RPMI8226 (cell line): Measurements from ENCODE around the gene ZCCHC14.
A peak's percentile ranks its signal among the peaks of the same experiment; 100 is the strongest.
"Not testable (repeated sequence)": the region's sequence is repeated elsewhere in the genome, so short reads cannot be mapped to it uniquely, and the experiment has no call there.

ENCODE experiments used
- DNase-seq: peaks from one replicate; pipeline ENCODE4 v3.0.0-alpha.2; 2015

The ZCCHC14 gene

DNA sequence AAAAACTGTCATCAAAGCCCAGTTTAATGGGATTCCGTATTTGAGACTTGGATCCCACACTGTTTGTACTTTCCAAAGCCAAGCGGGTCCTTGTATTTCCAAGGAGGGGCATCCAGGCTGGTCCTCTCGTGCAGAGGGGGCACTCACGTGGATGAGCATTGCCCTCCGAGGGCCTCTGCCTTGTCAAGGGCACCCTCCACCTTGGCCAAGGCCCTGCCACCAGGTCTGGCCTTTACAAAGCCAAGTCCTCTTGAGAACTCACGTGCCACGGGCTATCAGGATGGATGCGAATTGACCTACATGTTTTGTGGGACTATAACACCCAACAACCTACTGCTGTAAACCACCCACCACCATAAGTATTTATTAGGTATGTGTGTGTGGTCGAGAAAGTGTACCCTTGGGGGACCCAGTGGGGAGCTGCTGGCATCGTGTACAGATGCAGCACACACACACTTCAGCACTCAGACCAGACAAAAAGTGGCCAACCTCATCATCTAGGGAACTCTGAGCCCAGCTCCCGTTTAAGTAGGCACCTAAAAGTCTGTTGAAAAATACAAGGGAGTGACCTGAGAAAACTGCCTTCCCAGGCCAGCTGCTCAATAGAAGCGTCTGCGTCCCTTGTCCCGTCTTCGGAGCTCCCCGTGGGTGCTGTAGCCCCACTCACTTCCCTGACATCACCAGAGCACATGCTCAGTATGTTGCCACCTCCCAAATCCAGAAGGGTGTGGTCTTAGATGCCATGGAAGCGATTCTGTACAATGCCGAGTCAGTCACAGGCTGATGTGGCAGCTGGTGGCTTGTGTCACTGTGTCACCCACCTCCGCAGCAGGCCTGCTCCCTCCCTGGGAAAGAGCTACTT is 87.8 kb downstream of the ZCCHC14 start:
- no peak for DNase-seq

DNA sequence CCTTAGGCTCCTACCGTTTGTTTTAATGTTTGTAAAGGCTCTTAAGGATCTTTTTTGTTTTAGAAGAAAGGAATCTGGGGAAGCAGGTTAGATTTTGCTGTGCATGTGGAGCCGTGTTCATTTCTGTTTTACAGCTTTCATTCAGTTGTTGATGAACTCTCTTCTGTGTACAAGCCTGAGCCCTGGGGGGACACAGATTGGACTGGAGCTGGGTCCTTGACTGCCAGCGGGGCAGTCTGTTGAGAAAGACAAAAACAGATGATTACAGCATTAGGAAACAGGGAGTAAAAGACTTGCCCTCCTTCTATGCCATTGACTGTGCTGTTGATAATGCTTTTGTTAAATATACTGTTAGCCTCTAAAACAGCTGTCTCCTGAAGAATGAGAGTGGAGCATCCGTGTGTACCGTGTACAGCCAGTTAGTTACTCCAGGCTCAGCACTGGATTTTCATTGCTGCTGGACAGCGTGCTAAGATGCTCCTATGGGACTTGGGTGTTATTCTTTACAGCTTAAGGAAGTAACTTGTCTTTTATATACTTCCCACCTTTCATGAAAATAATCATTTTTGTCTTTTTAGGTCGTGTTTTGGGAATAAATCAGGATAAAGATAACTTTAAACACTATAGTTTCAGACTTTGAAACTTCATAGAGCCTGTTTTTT is 97.5 kb downstream of the ZCCHC14 start:
- no peak for DNase-seq

DNA sequence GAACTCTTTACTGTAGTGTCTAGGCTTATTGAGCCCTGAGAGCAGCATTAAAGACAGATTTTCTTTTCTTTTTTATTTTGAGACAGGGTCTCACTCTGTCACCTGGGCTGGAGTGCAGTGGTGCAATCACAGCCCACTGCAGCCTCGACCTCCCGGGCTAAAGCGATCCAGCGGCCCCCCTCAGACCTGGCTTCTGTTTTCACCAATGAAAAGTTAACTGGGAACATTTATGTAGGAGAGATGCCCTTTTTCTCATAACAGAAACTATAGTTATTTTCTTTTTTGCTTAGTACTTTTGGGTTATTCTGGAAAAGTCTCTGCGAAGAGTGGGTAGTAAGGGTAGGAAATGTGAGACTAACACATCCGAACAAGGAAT is 99.2 kb downstream of the ZCCHC14 start:
- DNase-seq: no peak

DNA sequence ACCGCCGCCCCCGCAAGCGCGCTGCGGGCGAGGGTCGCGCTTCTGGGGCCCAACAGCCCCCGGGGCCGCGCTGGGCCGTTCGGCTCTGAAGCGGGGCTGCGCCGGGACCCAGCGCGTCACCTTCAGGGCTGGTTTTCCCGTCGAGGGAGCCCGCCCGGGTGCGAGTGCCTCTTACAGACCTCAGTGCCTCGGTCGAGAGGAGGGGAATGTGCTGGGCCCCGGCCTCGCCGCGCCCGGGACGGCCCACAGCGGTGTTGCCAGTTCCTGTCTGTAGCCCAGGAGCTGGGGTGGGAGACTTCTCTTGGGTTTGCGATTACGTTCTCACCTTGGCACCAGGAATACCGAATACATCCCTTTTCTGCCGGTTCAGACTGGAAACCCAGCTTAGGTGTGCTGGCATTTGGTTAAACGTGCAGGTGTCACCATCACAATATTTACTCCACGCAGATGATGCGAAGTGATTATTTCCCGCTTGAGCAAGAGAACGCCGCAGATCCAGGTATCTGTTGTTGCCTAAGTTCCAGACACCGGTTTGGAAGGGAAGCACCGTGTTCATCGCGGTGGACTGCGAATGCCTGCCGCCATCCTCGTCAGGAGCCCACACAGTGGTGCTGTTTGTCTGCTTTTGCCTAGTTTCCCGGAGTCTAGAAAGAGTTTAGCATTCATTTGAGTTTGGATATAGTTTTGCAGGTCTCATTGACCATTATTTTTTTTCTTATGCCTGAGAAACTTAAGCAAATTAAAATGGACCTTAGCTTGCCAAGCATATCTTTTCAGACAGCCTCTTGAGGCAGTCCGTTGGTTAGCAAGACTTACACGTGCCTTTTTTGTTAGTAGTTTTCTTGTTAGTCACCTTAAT is 99.8 kb downstream of the ZCCHC14 start:
- peak; percentile 40 for DNase-seq

DNA sequence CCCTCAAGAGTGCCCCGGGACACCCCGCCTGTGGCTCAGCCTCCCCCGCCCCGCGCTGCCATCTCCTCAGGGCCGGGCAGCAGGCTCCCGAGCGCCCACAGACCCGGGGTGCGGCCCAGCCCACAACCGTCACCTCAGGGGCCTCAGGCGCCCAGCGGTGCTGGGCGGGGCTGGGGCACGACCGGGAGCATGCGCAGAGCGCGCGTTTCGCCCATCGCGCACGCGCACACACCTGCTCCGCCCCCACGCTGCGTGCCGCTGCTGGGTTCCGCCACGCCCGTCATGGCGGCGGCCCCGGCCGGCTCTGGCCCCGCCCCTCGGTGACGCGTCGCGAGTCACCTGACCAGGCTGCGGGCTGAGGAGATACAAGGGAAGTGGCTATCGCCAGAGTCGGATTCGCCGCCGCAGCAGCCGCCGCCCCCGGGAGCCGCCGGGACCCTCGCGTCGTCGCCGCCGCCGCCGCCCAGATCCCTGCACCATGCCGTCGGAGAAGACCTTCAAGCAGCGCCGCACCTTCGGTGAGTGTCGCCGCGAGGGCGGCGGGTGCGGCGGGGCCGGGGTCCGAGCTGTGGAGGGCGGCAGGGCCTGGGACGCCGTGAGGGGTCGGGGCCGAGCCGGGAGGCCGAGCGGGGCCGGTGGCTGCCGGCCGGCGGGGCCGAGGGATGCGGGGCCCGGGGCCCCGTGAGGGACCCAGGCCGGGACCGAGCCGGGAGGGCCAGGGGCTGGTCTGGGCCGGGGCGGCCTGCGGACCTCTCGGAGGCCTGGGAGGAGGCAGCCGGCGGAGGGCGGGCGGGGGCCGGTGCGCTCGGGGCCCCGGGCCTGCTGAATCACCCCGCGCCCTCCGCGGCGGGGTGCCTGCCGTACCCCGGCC is 100.6 kb downstream of the ZCCHC14 start, which contains the start of gene MAP1LC3B:
TSS of gene MAP1LC3B (plus strand) at position 387 of the 871 bp plus-strand sequence. CDS start at position 479, 92 bp downstream.
- peak; percentile 93 for DNase-seq

DNA sequence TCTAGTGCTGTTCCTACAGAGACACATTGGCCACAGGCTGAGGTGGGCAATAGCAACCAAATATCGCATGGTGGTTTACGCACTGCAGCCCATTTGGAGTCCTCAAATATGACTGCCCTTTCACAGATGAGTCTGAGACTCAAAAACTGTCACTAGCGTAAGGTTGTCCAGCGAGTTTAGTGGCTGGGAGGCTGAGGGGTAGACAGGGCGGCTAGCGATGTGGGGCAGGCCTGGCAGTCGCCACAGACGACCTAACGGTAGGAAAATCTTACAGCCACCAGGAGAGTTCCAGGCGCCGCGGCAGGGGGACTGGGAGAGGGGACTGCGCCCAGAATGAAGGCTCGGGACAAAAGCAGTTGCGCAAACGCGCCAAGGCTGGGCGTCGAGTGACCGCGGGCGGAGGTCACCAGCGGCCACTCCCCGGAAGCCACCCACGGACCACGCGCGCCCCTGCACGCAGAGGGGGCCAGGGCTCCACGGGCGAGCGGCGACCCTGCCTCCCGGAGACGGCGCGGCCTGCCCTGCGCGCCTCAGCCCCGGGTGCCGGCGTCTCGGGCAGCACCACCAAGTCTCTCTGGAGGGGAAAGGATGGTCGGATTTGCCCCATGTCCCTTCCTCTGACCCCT is 101.4 kb downstream of the ZCCHC14 start:
- no peak for DNase-seq

DNA sequence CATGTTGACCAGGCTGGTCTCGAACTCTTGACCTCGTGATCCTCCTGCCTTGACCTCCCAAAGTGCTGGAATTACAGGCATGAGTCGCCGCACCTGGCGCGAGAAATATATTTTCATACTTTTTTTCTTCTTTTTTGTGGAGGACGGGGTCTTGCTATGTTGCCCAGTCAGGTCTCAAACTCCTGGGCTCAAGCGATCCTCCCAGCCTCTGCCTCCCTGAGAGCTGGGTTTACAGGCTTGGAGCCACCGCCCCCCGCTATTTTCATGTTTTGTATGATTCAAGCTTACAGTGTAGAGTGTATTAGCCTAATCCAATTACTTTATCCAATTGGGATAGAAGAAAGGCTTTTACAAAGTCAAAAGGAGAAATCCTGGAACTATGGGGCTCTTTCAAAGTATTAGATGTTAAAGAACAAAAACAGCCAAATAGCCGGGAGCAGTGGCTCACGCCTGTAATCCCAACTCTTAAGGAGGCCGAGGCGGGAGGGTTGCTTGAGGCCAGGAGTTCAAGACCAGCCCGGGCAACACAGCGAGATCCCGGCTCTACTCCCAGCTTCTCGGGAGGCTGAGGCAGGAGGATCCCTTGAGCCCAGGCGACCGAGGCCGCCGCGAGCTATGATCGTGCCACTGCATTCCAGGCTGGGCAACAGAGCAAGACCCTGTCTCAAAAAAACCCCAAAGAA is 102.0 kb downstream of the ZCCHC14 start:
- DNase-seq: no peak

DNA sequence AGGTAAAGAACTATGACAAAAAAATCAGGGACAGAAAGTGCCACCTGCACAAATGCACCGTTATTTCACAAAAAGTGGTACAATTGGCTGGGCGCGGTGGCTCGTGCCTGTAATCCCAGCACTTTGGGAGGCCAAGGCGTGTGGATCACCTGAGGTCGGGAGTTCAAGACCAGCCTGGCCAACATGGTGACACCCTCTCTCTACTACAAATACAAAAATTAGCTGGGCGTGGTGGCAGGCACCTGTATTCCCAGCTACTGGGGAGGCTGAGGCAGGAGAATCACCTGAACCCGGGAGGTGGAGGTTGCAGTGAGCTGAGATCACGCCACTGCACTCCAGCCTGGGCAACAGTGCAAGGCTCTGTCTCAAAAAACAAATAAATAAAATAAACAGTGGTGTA is 102.9 kb downstream of the ZCCHC14 start:
- not testable (repeated sequence) for DNase-seq

DNA sequence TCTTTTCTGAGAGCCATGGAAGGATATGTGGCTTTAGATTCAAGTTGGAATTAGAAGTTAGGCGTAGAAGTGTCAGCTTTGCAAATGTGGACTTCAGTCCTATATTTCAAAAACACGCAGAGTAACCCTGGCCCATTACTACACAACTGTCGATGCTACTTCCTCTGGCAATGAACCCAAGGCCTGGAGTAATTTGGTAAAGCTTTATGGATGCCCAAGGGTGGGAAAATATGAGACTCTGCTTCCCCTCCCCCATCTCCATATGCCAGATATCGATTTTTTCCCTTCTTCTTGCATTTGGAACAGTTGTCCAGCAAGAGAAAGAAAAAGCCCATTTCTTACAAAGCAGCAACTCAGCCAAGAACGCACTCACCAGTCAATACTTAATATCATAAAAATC is 103.6 kb downstream of the ZCCHC14 start:
- DNase-seq: no peak

DNA sequence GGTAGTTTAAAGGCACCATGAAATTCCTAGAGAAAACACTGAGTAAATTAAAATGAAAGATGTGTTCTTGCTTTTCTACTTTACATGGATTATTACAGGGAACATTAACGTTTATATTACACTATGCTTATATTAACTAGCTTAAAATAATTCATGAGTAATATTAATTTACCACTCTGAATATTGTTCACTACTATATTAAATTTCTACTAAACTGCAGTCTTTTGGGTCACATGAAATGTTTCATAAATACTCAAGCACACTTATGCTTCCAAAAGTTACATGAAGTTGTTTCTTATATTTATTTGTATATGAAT is 104.0 kb downstream of the ZCCHC14 start:
- no peak for DNase-seq

DNA sequence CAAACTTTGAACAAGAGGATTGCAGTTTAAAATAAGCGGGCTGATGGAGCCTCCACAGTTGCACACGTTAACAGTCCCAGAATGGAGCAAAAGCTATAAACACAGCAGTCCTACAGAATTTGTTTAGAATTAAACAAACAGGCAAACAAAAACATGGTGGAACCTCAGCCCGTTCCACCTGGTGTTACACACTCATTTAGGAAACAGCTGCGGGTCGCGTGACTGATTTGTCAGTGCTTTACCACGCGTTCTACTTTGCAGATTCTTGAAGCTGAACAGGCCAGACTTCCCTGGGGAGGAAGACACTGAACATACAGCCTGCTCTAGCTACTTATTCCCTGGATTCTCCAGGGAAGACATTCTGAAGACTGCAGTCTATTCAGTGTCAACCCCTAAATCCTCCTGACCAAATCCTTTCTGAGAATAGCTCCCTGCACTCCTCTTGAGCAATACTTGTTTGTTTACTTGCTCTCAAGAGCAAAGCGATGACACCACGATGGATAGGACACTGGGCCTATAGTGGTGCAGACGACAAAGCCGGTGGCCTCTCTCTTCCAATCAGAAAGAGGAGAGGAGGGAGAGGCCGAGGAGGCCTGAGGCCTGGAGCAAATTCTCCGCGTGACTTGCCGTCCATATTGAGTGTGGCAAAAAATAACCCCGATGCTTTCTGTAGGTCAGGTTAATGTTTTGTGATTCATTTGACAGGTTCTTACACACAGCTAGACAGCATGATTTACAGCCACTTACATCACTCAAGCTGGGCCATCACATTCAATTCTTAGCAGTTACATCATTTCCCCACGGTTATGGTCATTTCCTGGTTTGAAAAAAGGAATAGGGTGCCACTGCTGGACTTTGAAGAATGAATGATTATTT is 104.6 kb downstream of the ZCCHC14 start:
- DNase-seq: peak; percentile 83

DNA sequence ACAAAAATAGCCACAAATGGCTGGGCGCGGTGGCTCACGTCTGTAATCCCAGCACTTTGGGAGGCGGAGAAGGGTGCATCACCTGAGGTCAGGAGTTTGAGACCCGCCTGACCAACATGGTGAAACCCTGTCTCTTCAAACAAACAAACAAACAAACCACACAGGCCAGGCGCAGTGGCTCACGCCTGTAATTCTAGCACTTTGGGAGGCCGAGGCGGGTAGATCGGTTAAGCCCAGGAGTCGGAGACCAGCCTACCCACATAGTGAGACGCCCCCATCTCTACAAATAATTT is 108.0 kb downstream of the ZCCHC14 start:
- not testable (repeated sequence) for DNase-seq

DNA sequence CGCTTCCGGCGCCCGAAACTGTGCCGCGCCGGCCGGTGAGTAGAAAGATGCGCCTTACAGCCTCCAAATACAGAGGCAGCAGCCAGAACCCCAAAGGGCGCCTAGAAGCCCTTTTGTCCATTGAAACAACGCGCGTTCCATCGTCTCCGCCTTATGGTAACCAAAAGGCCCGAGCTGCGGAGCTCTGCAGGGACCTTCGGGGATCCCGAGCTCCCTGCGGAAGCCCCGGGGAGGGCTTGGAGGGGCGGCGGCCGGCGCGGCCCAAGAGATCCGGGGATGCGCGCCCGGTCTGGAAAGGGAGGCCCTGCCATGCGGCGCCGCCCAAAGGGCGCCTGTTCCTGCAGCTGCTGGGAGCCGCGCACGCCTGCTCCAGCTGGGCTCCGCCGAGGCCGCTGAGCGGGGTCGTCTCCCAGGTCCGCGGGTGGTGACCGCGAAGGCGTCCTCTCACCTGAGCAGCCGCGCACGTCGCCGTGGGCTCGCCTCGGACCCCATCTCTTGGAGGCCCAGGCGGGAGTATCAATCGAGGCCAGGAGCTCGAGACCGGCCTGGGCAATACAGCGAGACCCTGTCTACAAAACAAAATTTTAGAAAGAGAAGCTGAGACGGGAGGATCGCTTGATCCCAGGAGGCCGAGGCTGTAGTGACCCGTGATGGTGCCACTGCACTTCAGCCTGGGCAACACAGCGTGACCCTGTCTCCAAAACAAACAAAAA is 108.5 kb downstream of the ZCCHC14 start:
- peak; percentile 47 for DNase-seq

DNA sequence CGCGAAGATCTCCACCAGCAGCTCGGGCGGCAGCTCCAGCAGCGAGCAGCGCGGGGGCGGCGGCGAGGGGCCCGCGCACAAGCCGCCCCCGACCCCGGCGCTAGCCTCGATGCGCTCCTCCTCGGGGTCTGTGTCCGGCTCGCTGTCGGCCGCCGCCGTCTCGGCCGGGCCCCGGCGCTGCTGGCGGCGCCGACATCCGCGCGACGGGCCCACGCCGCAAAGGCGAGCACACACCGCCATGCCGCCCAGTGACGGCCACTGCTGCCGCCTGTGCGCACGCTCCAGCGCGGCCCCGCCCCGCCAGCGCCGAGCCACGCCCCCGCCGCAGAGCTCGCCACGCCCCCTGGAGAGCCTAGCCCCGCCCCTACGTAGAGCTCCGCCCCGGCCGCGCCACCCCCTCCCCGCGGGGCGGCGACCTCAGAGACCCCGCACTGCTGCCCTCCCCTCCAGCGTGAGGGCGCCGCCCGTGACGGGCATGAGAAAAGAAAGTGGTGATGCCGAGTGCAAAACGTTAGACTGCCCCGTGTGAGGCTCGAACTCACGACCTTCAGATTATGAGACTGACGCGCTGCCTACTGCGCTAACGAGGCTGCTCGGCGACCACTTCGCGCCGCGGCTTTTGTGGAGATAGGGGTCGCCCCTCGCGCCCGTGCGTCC is 109.2 kb downstream of the ZCCHC14 start, which contains the start of gene FBXO31:
TSS of gene FBXO31 (minus strand) at position 272 of the 657 bp plus-strand sequence. CDS start at position 240, 32 bp downstream.
- peak; percentile 88 for DNase-seq

DNA sequence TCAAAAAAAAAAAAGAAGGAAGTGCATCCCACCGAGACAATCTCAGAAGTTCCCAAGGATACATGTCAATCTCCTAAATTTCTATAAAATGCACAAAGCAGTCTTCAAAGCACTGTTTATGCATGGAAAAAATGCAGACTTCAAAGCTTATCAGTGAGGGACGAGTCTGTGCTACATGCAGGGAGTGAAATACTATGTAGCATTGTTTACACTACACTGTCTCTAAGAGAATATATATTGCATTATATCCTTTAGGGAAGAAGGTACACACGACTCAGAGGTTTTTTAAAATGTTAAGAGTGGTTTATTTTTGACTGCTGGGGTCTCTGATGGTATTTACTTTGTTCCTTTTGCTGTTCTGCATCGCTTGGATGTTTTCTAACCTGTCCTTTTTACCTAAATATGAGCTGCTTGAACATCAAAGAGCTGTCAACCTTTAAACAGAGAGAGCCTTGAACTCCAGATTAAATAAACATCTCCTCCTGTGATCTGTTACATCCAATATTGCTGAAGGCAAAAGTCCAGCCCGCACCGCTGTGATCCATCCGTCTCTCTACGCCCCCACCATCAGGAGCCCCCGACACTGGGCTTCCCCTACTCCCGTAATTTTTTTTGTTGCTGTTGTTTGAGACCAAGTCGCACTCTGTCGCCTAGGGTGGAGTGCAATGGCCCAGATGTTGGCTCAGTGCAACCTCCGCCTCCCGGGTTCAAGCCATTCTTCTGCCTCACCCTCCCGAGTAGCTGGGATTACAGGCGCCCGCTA is 110.6 kb downstream of the ZCCHC14 start:
- DNase-seq: no peak

DNA sequence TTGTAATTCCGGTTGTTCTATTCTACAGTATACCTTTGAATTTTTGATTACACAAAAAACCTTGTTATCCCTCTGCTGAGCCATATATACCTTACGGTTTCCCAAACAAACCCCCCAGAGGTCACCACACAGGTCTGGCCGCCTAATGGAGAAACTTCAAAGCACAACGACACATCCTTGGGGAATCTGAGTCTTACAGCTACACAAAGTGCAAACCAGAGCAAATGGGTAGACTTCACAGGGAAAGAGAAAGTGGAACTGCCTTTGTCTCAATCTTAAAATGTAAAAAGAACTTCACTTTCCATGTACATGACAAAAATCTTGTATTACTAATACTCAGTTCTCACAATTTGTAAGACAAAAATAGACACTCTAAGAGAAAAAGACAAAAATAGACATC is 111.9 kb downstream of the ZCCHC14 start:
- DNase-seq: no peak

DNA sequence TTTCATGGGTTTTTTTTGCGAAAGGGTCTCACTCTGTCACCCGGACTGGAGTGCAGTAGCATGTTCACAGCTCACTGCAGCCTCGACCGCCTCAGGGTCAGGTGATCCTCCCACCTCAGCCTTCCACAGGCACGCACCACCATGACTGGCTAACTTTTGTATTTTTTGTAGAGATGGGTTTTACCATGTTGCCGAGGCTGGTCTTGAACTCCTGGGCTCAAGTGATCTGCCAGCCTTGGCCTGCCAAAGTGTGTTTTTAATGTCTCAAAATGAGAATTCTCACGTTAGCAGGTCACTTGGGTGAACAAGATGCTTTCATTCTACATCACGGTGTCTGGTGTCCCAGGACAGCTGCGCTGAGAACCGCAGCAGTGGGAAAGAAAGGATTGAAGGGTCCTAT is 112.4 kb downstream of the ZCCHC14 start:
- no peak for DNase-seq

DNA sequence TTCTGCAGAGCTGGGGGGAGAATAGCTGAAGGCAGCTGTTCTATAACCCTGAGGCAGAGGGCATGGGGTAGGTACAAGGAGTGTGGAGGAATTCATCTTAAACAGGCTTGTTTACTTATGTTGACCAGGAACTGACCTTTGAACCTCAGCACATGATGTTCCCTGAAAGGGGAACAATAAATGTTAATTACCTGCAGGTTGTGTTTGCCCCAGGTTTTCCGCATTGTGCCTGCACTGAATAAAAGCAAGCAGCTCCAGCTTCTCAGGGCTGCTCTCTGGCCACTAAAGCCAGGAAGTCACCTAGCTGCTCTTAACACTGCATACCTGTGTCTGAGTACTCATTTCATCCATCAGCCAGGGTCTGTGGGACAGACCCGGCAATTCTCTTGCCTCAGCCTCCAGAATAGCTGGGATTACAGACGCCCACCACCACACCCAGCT is 113.5 kb downstream of the ZCCHC14 start:
- not testable (repeated sequence) for DNase-seq
